Calu3 (cell line): ENCODE data around the gene MRPL41. TPM values are rescaled to one million over a fixed set of nuclear protein-coding genes. Genes with fewer than 3 reads are reported as not detected.
A peak's percentile ranks its signal among the peaks of the same experiment; 100 is the strongest.
"Not testable (repeated sequence)": the region's sequence is repeated elsewhere in the genome, so short reads cannot be mapped to it uniquely, and the experiment has no call there.

Experiments used
- BruUV-seq: library from RNA; stranded (reverse); fragments of 400-500 nt; replicated peaks from 2 replicates; lab custom pipeline; 2021; lab: Mats Ljungman, UMichigan
- CTCF ChIA-PET: fragments of 300-600 bp; sonication (Branson Sonifier 250); formaldehyde crosslinking; loops from one replicate; lab custom pipeline; 2022; ENCODE audit warnings: antibody characterized with exemption; lab: Charles Lee
- DNase-seq: peaks from one replicate; pipeline ENCODE4 v3.0.0; 2022
- H3K27ac Mint-ChIP-seq: one replicate; pipeline ENCODE4 v1.8.0; 2022; ENCODE audit warnings: mixed read lengths; ENCODE audit not compliant: unreplicated experiment
- H3K27me3 Mint-ChIP-seq: one replicate; pipeline ENCODE4 v1.8.0; 2022; ENCODE audit warnings: mixed read lengths; ENCODE audit not compliant: unreplicated experiment
- H3K36me3 Mint-ChIP-seq: one replicate; pipeline ENCODE4 v1.8.0; 2022; ENCODE audit warnings: mild to moderate bottlenecking, moderate library complexity, mixed read lengths; ENCODE audit not compliant: insufficient read depth, unreplicated experiment
- H3K4me1 Mint-ChIP-seq: one replicate; pipeline ENCODE4 v1.8.0; 2022; ENCODE audit warnings: mild to moderate bottlenecking, low read depth, mixed read lengths; ENCODE audit not compliant: unreplicated experiment
- H3K4me3 Mint-ChIP-seq: one replicate; pipeline ENCODE4 v1.8.0; 2022; ENCODE audit warnings: mild to moderate bottlenecking, low read depth, moderate library complexity, mixed read lengths; ENCODE audit not compliant: unreplicated experiment
- H3K9me3 Mint-ChIP-seq: one replicate; pipeline ENCODE4 v1.8.0; 2022; ENCODE audit warnings: low read depth, mixed read lengths; ENCODE audit not compliant: unreplicated experiment
- CTCF ChIP-seq: fragments of 200-600 bp; IDR thresholded peaks from one replicate; pipeline ENCODE4 v1.8.0; 2022; ENCODE audit warnings: antibody characterized with exemption; ENCODE audit not compliant: unreplicated experiment
- intact Hi-C: fragments of 100-400 bp; cut with micrococcal nuclease; formaldehyde crosslinking; loops from one replicate; pipeline ENCODE4 v1.10.0; 2022; ENCODE audit not compliant: unreplicated experiment
- total RNA-seq: library from RNA; stranded (reverse); gene quantifications from 2 replicates; pipeline ENCODE4 v1.2.3, GENCODE V29; 2022

MRPL41 gene
- total RNA-seq, 1 experiment from 2014 or later = 27.6 TPM

GRCh38 chr9:137506274-137506673 lies 45.4 kb upstream of the MRPL41 start:
- no peak overlapping the region for H3K27ac Mint-ChIP-seq
- TF ChIP-seq CTCF = no peak
- H3K4me1 Mint-ChIP-seq = peaks cover 8% of the 10 kb centered on the region
- H3K36me3 Mint-ChIP-seq = peaks cover 21% of the 10 kb centered on the region
- H3K4me3 Mint-ChIP-seq = no peak overlapping the region
- intact Hi-C loops = no loop called here
- peak; percentile 73 for DNase-seq
- CTCF ChIA-PET = interaction anchor here (0.8 kb wide), 1 partner anchor 47 kb away, joined by 3 read pairs; the partner anchor contains the start of gene NSMF
- BruUV-seq = no TSS peak
- peaks cover 4% of the 10 kb centered on the region for H3K9me3 Mint-ChIP-seq
- H3K27me3 Mint-ChIP-seq = peaks cover 32% of the 10 kb centered on the region

- Mint-ChIP-seq H3K36me3 (peaks cover 19% of the 10 kb centered on the region), H3K4me3 (no peak overlapping the region), H3K9me3 (peaks cover 4% of the 10 kb centered on the region), H3K27ac (no peak overlapping the region), H3K4me1 (peaks cover 11% of the 10 kb centered on the region), H3K27me3 (peaks cover 27% of the 10 kb centered on the region)
- CTCF ChIA-PET = interaction anchor here (0.6 to 0.8 kb wide), 2 partner anchors 47 to 288 kb away, joined by 3 to 5 read pairs; partner anchors contain the start of gene NSMF
- intact Hi-C loops = no loop called here
- DNase-seq = no peak
- BruUV-seq = no TSS peak
- TF ChIP-seq CTCF = no peak
These were observed 44.9 kb upstream of the MRPL41 start for GRCh38 chr9:137506702-137507171.

GRCh38 chr9:137509198-137509597 lies 42.5 kb upstream of the MRPL41 start:
- Mint-ChIP-seq H3K36me3 (peaks cover 14% of the 10 kb centered on the region), H3K4me1 (peaks cover 25% of the 10 kb centered on the region), H3K27ac (no peak overlapping the region), H3K9me3 (no peaks in the 10 kb centered on the region), H3K27me3 (peaks cover 3% of the 10 kb centered on the region), H3K4me3 (no peak overlapping the region)
- intact Hi-C loops = no loop called here
- no peak for TF ChIP-seq CTCF
- BruUV-seq = no TSS peak
- CTCF ChIA-PET = interaction anchor here (1.3 kb wide), 1 partner anchor 68 kb away, joined by 3 read pairs; the partner anchor contains the start of gene ENTPD8
- DNase-seq = no peak

GRCh38 chr9:137511126-137511525 lies 40.6 kb upstream of the MRPL41 start:
- BruUV-seq, CTCF ChIA-PET: not testable (repeated sequence)

GRCh38 chr9:137511758-137512463 lies 39.8 kb upstream of the MRPL41 start:
- no peak overlapping the region for H3K4me3 Mint-ChIP-seq
- no TSS peak for BruUV-seq
- H3K36me3 Mint-ChIP-seq = peaks cover 6% of the 10 kb centered on the region
- intact Hi-C loops = no loop called here
- H3K9me3 Mint-ChIP-seq = no peaks in the 10 kb centered on the region
- H3K27me3 Mint-ChIP-seq = no peaks in the 10 kb centered on the region
- CTCF ChIA-PET = no interaction called here
- H3K27ac Mint-ChIP-seq = no peak overlapping the region
- DNase-seq = peak; percentile 34
- TF ChIP-seq CTCF = no peak
- H3K4me1 Mint-ChIP-seq = peaks cover 25% of the 10 kb centered on the region

More at GRCh38 chr9:137511126-137511525, 40.6 kb upstream of the MRPL41 start:
- H3K4me3 Mint-ChIP-seq, H3K27ac Mint-ChIP-seq, intact Hi-C loops, H3K27me3 Mint-ChIP-seq, H3K9me3 Mint-ChIP-seq, DNase-seq, H3K36me3 Mint-ChIP-seq: not testable (repeated sequence)
- peaks cover 25% of the 10 kb centered on the region for H3K4me1 Mint-ChIP-seq

- DNase-seq, H3K27ac Mint-ChIP-seq, BruUV-seq, intact Hi-C loops, H3K9me3 Mint-ChIP-seq, H3K36me3 Mint-ChIP-seq, H3K27me3 Mint-ChIP-seq: not testable (repeated sequence)
- peak overlapping the region; percentile 59 for H3K4me3 Mint-ChIP-seq
- CTCF ChIA-PET = interaction anchor here (0.7 to 0.8 kb wide), 2 partner anchors 27 to 72 kb away, joined by 3 to 6 read pairs; partner anchors contain the start of gene ENTPD8
- H3K4me1 Mint-ChIP-seq = peaks cover 25% of the 10 kb centered on the region
These were observed 38.5 kb upstream of the MRPL41 start for GRCh38 chr9:137513136-137513535.
